H9 (cell line): ENCODE data around the gene PITPNM2. TPM values are rescaled to one million over a fixed set of nuclear protein-coding genes. Genes with fewer than 3 reads are reported as not detected.

Experiments used
- DNase-seq: peaks from one replicate; pipeline ENCODE4 v3.0.0-alpha.2; 2017
- H2AFZ ChIP-seq: one replicate; pipeline ENCODE4 v1.6.1; 2013; ENCODE audit warnings: mild to moderate bottlenecking, low read length, control low read depth, moderate library complexity
- H2AK5ac ChIP-seq: 2 replicates; pipeline ENCODE4 v1.6.1; 2013; ENCODE audit warnings: low read length, control low read depth, mixed read lengths; ENCODE audit not compliant: insufficient read length
- H2BK120ac ChIP-seq: one replicate; pipeline ENCODE4 v1.6.1; 2013; ENCODE audit warnings: low read depth, mild to moderate bottlenecking, low read length, control low read depth, inconsistent platforms; ENCODE audit not compliant: poor library complexity, severe bottlenecking
- H2BK12ac ChIP-seq: 2 replicates; pipeline ENCODE4 v1.6.1; 2013; ENCODE audit warnings: low read length, control low read depth, mixed read lengths, low read depth; ENCODE audit not compliant: insufficient read length
- H2BK15ac ChIP-seq: 2 replicates; pipeline ENCODE4 v1.6.1; 2013; ENCODE audit warnings: low read depth, low read length, control low read depth
- H2BK20ac ChIP-seq: one replicate; pipeline ENCODE4 v1.6.1; 2013; ENCODE audit warnings: low read depth, mild to moderate bottlenecking, low read length, control low read depth, inconsistent platforms; ENCODE audit not compliant: poor library complexity, severe bottlenecking
- H2BK5ac ChIP-seq: 2 replicates; pipeline ENCODE4 v1.6.1; 2013; ENCODE audit warnings: low read length, control low read depth, mixed read lengths; ENCODE audit not compliant: insufficient read length
- H3K14ac ChIP-seq: 2 replicates; pipeline ENCODE4 v1.6.1; 2013; ENCODE audit warnings: low read length, control low read depth; ENCODE audit not compliant: insufficient read depth
- H3K18ac ChIP-seq: 2 replicates; pipeline ENCODE4 v1.6.1; 2013; ENCODE audit warnings: low read depth, mild to moderate bottlenecking, mixed read lengths, low read length, control low read depth; ENCODE audit not compliant: insufficient read length
- H3K23ac ChIP-seq: 2 replicates; pipeline ENCODE4 v1.6.1; 2013; ENCODE audit warnings: low read length, control low read depth, mixed read lengths, low read depth; ENCODE audit not compliant: insufficient read length
- H3K23me2 ChIP-seq: 2 replicates; pipeline ENCODE4 v1.6.1; 2013; ENCODE audit warnings: low read depth, mild to moderate bottlenecking, mixed read lengths, low read length, control low read depth; ENCODE audit not compliant: insufficient read length, poor library complexity, severe bottlenecking
- H3K27ac ChIP-seq: 2 replicates; pipeline ENCODE4 v1.5.1; 2013; ENCODE audit warnings: low read length, control low read depth, mixed read lengths, low read depth; ENCODE audit not compliant: insufficient read length
- H3K27me3 ChIP-seq: 2 replicates; pipeline ENCODE4 v1.6.1; 2013; ENCODE audit warnings: low read length, control low read depth, inconsistent platforms; ENCODE audit not compliant: insufficient read depth
- H3K4ac ChIP-seq: 2 replicates; pipeline ENCODE4 v1.6.1; 2013; ENCODE audit warnings: low read depth, mild to moderate bottlenecking, control low read depth, inconsistent platforms, low read length, moderate library complexity
- H3K4me1 ChIP-seq: 2 replicates; pipeline ENCODE4 v1.6.1; 2013; ENCODE audit warnings: low read length, control low read depth, inconsistent platforms; ENCODE audit not compliant: insufficient read depth
- H3K4me2 ChIP-seq: 2 replicates; pipeline ENCODE4 v1.6.1; 2013; ENCODE audit warnings: low read length, control low read depth, mixed read lengths; ENCODE audit not compliant: insufficient read length, insufficient read depth
- H3K56ac ChIP-seq: 2 replicates; pipeline ENCODE4 v1.6.1; 2013; ENCODE audit warnings: low read depth, mild to moderate bottlenecking, mixed read lengths, low read length, control low read depth; ENCODE audit not compliant: insufficient read length
- H3K79me1 ChIP-seq: 2 replicates; pipeline ENCODE4 v1.6.1; 2013; ENCODE audit warnings: low read depth, mild to moderate bottlenecking, moderate library complexity, low read length, control low read depth, inconsistent platforms; ENCODE audit not compliant: insufficient read depth, poor library complexity, severe bottlenecking
- H3K79me2 ChIP-seq: 2 replicates; pipeline ENCODE4 v1.6.1; 2013; ENCODE audit warnings: low read length, control low read depth, inconsistent platforms; ENCODE audit not compliant: insufficient read depth
- H3K9ac ChIP-seq: 2 replicates; pipeline ENCODE4 v1.6.1; 2013; ENCODE audit warnings: low read length, control low read depth, mixed read lengths; ENCODE audit not compliant: insufficient read length; ENCODE audit errors: extremely low read depth
- H3K9me3 ChIP-seq: one replicate; pipeline ENCODE4 v1.6.1; 2013; ENCODE audit warnings: low read depth, low read length, inconsistent platforms; ENCODE audit not compliant: control insufficient read depth
- H3T11ph ChIP-seq: one replicate; pipeline ENCODE4 v1.6.1; 2013; ENCODE audit warnings: mild to moderate bottlenecking, low read length, control low read depth, inconsistent platforms
- H4K20me1 ChIP-seq: one replicate; pipeline ENCODE4 v1.6.1; 2013; ENCODE audit not compliant: control insufficient read depth, insufficient read length, insufficient read depth
- H4K5ac ChIP-seq: 2 replicates; pipeline ENCODE4 v1.6.1; 2013; ENCODE audit warnings: low read depth, mild to moderate bottlenecking, mixed read lengths, low read length, control low read depth; ENCODE audit not compliant: insufficient read length
- H4K8ac ChIP-seq: replicated peaks from 2 replicates; pipeline ENCODE4 v1.6.1; 2013; ENCODE audit warnings: low read length, control low read depth, mixed read lengths, low read depth; ENCODE audit not compliant: insufficient read length
- H4K91ac ChIP-seq: 2 replicates; pipeline ENCODE4 v1.6.1; 2013; ENCODE audit warnings: low read depth, mild to moderate bottlenecking, moderate library complexity, mixed read lengths, low read length, control low read depth; ENCODE audit not compliant: insufficient read length
- H3K27ac Mint-ChIP-seq, 3 experiments: 2 replicates in 2 of 3; 3 replicates in 1 of 3; pipeline ENCODE4 v1.8.0; 2020 to 2021; ENCODE audit warnings: mixed read lengths in 3 of 3, mild to moderate bottlenecking in 1 of 3, moderate library complexity in 1 of 3
- H3K27me3 Mint-ChIP-seq: 2 replicates; pipeline ENCODE4 v1.8.0; 2021; ENCODE audit warnings: low read depth, mild to moderate bottlenecking, moderate library complexity, mixed read lengths
- H3K36me3 Mint-ChIP-seq, 3 experiments: 2 replicates in 2 of 3; 3 replicates in 1 of 3; pipeline ENCODE4 v1.8.0; 2020 to 2021; ENCODE audit warnings: low read depth in 3 of 3, mixed read lengths in 3 of 3; ENCODE audit not compliant: insufficient read depth in 1 of 3
- H3K4me1 Mint-ChIP-seq, 2 experiments: 2 replicates each; pipeline ENCODE4 v1.8.0; 2020; ENCODE audit warnings: mixed read lengths in 2 of 2
- H3K4me3 Mint-ChIP-seq, 2 experiments: 2 replicates in 1 of 2; 3 replicates in 1 of 2; pipeline ENCODE4 v1.8.0; 2020 to 2021; ENCODE audit warnings: mild to moderate bottlenecking in 2 of 2, mixed read lengths in 2 of 2, moderate library complexity in 1 of 2
- H3K9me3 Mint-ChIP-seq, 2 experiments: 2 replicates in 1 of 2; 3 replicates in 1 of 2; pipeline ENCODE4 v1.8.0; 2020; ENCODE audit warnings: mild to moderate bottlenecking in 2 of 2, mixed read lengths in 2 of 2, moderate library complexity in 1 of 2
- CTCF ChIP-seq: fragments of 200-600 bp; sonication (generic); conservative IDR thresholded peaks from 3 replicates; pipeline ENCODE4 v1.8.0; 2021; ENCODE audit warnings: antibody characterized with exemption, mild to moderate bottlenecking
- WGBS: extraction: QIAGEN DNeasy Blood & Tissue Kit; methylation state at CpG from one replicate; pipeline ENCODE4 v1.1.7; 2013; ENCODE audit warnings: missing lambda C conversion rate, low lambda C conversion rate, mixed read lengths; ENCODE audit not compliant: insufficient read length; ENCODE audit errors: extremely low coverage; 5-methylcytosine and 5-hydroxymethylcytosine counted together
- long read RNA-seq: library from polyadenylated mRNA; unstranded; transcript quantifications from one replicate; pipeline ENCODE4 v2.0.0, GENCODE V29; 2020
- total RNA-seq: library from RNA; stranded (reverse); gene quantifications from 2 replicates; pipeline ENCODE4 v1.2.1, GENCODE V29; 2021

Gene PITPNM2
- total RNA-seq, result 1.2 and 1.8 TPM in 2 replicates
- long read RNA-seq, result 0 reads

DNA sequence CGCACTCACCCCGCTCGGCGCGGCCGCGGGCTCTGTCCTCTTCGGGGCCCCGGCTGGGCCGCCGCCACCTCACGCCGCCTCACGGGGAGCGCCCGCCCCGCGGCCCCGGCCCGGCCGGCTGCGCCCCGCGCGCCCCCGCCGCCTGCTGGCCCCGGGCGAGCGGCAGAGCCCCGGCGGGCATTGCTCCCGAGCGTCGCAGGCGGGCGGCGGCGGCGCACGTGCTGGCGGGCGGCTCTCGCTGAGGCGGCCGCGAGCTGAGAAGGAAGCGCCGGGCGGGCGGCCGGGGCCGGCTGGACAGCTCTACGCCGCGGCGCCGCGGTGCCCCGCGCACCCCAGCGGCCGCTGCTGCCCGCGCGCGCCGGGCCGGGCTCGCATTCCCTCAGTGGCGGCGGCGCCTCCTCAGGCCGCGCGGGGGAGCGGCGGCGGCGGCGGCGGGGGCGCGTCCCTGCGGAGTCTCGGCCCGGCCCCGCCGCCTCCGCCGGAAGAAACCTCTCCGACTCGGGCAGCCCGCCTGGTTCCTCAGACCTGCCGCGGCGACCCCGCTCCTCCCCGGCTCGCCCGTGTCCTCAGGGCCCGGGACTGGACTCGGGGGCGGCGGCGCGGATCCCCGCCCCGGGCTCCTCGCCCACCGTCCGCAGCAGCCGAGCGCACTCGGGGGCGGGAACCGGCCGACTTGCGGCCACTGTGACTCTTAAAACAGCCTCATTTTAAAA lies at the start of gene PITPNM2:
Gene PITPNM2 (minus strand): TSS at position 347 of the 713 bp plus-strand sequence. CDS start 116,500 bp downstream, outside the sequence.
- H3K4ac ChIP-seq, result no peak within 1 kb of the TSS
- no peak within 1 kb of the TSS for H3T11ph ChIP-seq
- no peaks in the 10 kb centered on the region for H3K79me2 ChIP-seq
- H4K8ac ChIP-seq, result no peak within 1 kb of the TSS
- no peak within 1 kb of the TSS for H2BK120ac ChIP-seq
- TF ChIP-seq CTCF, result no peak
- H2BK12ac ChIP-seq, result no peak within 1 kb of the TSS
- H3K18ac ChIP-seq, result peak within 1 kb of the TSS; percentile 42
- no peak within 1 kb of the TSS for H4K5ac ChIP-seq
- no peak within 1 kb of the TSS for H3K23ac ChIP-seq
- H3K4me3 Mint-ChIP-seq, result peak within 1 kb of the TSS; percentile 65 to 85
- peaks cover 2% of the 10 kb centered on the region; the same call in 1 of the 2 replicates for H3K4me1 ChIP-seq
- no peak within 1 kb of the TSS for H2BK15ac ChIP-seq
- WGBS, result no CpG with 5 or more reads among the region's 119 CpGs
- peak within 1 kb of the TSS; percentile 55 for H3K4me2 ChIP-seq
- no peak for DNase-seq
- no peak within 1 kb of the TSS for H2AK5ac ChIP-seq
- no peak within 1 kb of the TSS for H2AFZ ChIP-seq
- no peak within 1 kb of the TSS for H3K56ac ChIP-seq
- peaks cover 55% of the 10 kb centered on the region for H3K27me3 Mint-ChIP-seq
- H2BK5ac ChIP-seq, result no peak within 1 kb of the TSS
- H3K27ac Mint-ChIP-seq, result no peak within 1 kb of the TSS; a peak in 1 of 7 replicates
- peaks cover 0 to 5% (median 0%) of the 10 kb centered on the region in 3 experiments; a peak in 2 of 7 replicates for H3K36me3 Mint-ChIP-seq
- H3K27ac ChIP-seq, result no peak within 1 kb of the TSS
- no peaks in the 10 kb centered on the region for H3K79me1 ChIP-seq
- no peaks in the 10 kb centered on the region for H3K9me3 ChIP-seq
- no peak within 1 kb of the TSS for H2BK20ac ChIP-seq
- peaks cover 10% of the 10 kb centered on the region for H3K23me2 ChIP-seq
- no peak within 1 kb of the TSS for H3K9ac ChIP-seq
- H3K27me3 ChIP-seq, result peaks cover 17% of the 10 kb centered on the region; the same call in 1 of the 2 replicates
- no peak within 1 kb of the TSS; the same call in 1 of the 2 replicates for H3K14ac ChIP-seq
- no peaks in the 10 kb centered on the region for H3K9me3 Mint-ChIP-seq
- no peak within 1 kb of the TSS for H4K91ac ChIP-seq
- no peaks in the 10 kb centered on the region for H4K20me1 ChIP-seq
- peaks cover 47 to 49% of the 10 kb centered on the region in 2 experiments for H3K4me1 Mint-ChIP-seq
